Activated T-helper 2 cell treated with anti-CD3 and anti-CD28 coated beads, Interferon-gamma antibody, Interleukin-2, Interleukin-4, amounts not matched to agents 10 μg/mL and 5 μg/mL and 100 μg/mL, durations not matched to agents 14 hours and 24 hours and 36 hours (primary cell): ENCODE measurements around the gene MAP3K7. TPM values are rescaled to one million over a fixed set of nuclear protein-coding genes. Genes with fewer than 3 reads are reported as not detected.
A peak's percentile ranks its signal among the peaks of the same experiment; 100 is the strongest.

Experiments
- DNase-seq: peaks from one replicate; pipeline ENCODE4 v3.0.0; 2021; ENCODE audit warnings: low spot score
- H3K27ac Mint-ChIP-seq: one replicate; pipeline ENCODE4 v1.8.0; 2021; ENCODE audit warnings: mixed read lengths
- H3K27me3 Mint-ChIP-seq: one replicate; pipeline ENCODE4 v1.8.0; 2021; ENCODE audit warnings: low read depth, mixed read lengths
- H3K36me3 Mint-ChIP-seq: one replicate; pipeline ENCODE4 v1.8.0; 2021; ENCODE audit warnings: low read depth, mixed read lengths
- H3K4me1 Mint-ChIP-seq: one replicate; pipeline ENCODE4 v1.8.0; 2021; ENCODE audit warnings: low read depth, mixed read lengths
- H3K4me3 Mint-ChIP-seq: one replicate; pipeline ENCODE4 v1.8.0; 2021; ENCODE audit warnings: low read depth, mild to moderate bottlenecking, moderate library complexity, mixed read lengths
- H3K9me3 Mint-ChIP-seq: one replicate; pipeline ENCODE4 v1.8.0; 2021; ENCODE audit warnings: mixed read lengths
- intact Hi-C: fragments of 100-400 bp; cut with micrococcal nuclease; formaldehyde crosslinking; loops from one replicate; pipeline ENCODE4 v1.15.1; 2023
- total RNA-seq: library from RNA; stranded (reverse); gene quantifications from 2 replicates; pipeline ENCODE4 v1.2.3, GENCODE V29; 2022

The MAP3K7 gene
- total RNA-seq, 1 donor from 2014 or later = 32.1 TPM

DNA sequence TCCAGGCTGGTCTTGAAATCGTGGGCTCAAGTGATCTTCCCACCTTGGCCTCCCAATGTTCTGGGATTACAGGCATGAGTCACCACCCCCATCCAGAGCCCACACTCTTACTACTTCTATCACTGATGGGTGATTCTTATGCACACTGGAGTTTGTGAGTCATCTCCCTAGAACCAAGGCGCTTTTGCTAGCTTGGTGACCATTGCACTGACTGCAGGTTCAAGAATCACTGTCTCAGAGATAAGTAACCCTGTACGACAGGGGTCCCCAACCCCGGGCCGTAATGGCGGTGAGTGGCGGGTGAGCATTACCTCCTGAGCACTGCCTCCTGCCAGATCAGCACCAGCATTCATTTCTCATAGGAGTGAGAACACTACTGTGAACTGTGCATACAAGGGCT is 118.8 kb downstream of the MAP3K7 start:
- DNase-seq = no peak
- H3K27ac Mint-ChIP-seq = peak overlapping the region; percentile 84
- no peak overlapping the region for H3K4me3 Mint-ChIP-seq
- H3K36me3 Mint-ChIP-seq = peaks cover 3% of the 10 kb centered on the region
- no peaks in the 10 kb centered on the region for H3K27me3 Mint-ChIP-seq
- H3K9me3 Mint-ChIP-seq = no peaks in the 10 kb centered on the region
- peaks cover 91% of the 10 kb centered on the region for H3K4me1 Mint-ChIP-seq
- intact Hi-C loops = loop anchor here (5.0 kb wide), 1 partner anchor 276 kb away; no protein-coding TSS in a partner anchor

DNA sequence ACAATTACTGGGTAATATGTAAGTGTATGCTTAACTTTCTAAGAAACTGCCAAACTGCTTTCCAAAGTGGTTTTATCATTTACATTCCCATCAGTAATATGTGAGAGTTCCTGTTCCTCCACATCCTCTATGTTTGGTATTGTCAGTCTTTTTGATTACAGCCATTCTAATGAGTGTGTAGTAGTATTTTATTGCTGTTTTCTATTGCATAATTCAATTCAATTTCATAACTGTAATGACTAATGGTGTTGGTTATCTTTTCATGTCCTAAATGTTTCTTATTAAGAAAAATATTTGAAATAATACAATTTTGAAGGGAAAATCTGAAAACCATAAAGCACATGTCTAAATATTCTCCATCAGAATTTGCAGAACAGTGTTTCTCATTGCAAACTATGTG is 119.3 kb downstream of the MAP3K7 start:
- Mint-ChIP-seq H3K4me3 (no peak overlapping the region), H3K4me1 (peaks cover 91% of the 10 kb centered on the region), H3K27ac (peak overlapping the region; percentile 94), H3K9me3 (no peaks in the 10 kb centered on the region), H3K36me3 (peaks cover 3% of the 10 kb centered on the region), H3K27me3 (no peaks in the 10 kb centered on the region)
- no peak for DNase-seq
- intact Hi-C loops = loop anchor here (2.0 to 5.0 kb wide), 3 partner anchors 69 to 275 kb away; no protein-coding TSS in a partner anchor

DNA sequence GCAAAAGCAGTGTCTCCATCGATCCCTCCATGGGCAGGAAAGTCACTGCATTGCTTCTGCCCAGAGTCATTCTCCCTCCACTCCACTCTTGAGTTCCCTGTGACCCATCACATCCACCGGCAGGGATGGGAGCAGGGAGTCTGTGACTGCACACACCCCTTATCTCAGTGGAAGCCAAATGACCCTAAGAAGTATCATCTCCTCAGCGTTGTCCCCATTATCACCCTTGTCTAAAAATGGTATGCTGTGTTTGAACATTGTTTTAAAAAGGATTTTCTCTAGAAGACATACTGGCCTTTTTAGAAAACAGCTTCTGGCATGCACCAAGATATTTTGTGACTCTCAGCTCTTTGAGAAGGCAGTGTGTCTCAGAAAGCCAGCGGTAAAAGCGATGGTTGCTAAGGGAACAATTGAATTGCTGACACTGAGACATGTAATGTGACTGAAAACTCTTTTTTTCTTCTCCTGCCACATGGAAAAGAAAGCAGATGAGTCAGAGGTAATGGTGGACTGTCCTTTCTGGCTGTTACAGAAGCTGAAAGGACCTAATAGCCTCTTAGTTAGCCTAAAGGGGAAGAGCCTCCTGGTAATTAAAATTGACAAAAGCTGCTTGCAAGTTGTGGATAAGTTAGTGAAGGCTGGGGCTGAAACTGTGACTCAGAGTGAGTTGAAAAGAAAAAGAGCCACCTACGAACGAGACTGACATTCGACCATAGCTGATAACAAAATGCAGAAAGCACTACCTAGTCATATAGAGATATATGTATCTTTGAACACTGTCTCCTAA is 120.5 kb downstream of the MAP3K7 start:
- no peak for DNase-seq
- no peaks in the 10 kb centered on the region for H3K27me3 Mint-ChIP-seq
- H3K4me1 Mint-ChIP-seq = peaks cover 93% of the 10 kb centered on the region
- H3K9me3 Mint-ChIP-seq = no peaks in the 10 kb centered on the region
- H3K36me3 Mint-ChIP-seq = peaks cover 3% of the 10 kb centered on the region
- H3K27ac Mint-ChIP-seq = peak overlapping the region; percentile 94
- peak overlapping the region; percentile 37 for H3K4me3 Mint-ChIP-seq
- intact Hi-C loops = loop anchor here (1.0 to 5.0 kb wide), 6 partner anchors 8 to 274 kb away; no protein-coding TSS in a partner anchor

DNA sequence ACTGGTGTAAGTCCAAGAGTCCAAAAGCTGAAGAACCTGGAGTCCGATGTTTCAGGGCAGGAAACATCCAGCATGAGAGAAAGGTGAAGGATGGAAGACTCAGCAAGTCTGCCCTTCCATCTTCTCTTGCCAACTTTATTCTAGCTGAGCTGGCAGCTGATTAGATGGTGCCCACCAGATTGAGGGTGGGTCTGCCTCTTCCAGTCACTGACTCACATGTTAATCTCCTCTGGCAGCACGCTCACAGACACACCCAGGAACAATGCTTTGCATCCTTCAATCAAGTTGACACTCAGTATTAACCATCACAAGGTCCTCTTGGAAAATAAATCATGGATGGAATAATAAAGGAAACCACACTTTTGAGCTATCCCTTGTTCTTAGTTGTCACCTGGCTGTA is 121.2 kb downstream of the MAP3K7 start:
- intact Hi-C loops = loop anchor here (1.0 to 5.0 kb wide), 6 partner anchors 7 to 273 kb away; no protein-coding TSS in a partner anchor
- Mint-ChIP-seq H3K36me3 (peaks cover 3% of the 10 kb centered on the region), H3K27ac (peak overlapping the region; percentile 94), H3K9me3 (no peaks in the 10 kb centered on the region), H3K4me1 (peaks cover 90% of the 10 kb centered on the region), H3K27me3 (no peaks in the 10 kb centered on the region), H3K4me3 (no peak overlapping the region)
- no peak for DNase-seq

DNA sequence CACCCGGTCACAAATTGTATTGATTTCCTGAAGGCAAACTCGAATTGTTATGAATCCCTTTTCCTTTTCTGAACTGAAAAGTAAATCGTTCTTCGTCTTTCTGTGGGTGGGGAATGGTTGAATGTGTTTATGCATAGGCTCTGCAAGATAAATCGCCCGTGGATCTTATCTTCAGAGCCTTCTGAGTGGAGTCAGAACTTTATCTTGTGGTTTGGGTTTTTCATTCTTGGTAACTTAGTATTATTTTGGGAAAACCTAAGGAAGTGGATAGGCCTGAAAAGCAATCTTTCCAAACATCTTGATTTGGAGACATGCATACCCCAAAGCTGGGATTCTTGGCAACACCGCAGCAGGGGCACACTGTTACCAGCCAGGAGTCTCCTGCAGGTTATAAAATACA is 122.4 kb downstream of the MAP3K7 start:
- H3K4me3 Mint-ChIP-seq = peak overlapping the region; percentile 5
- no peaks in the 10 kb centered on the region for H3K27me3 Mint-ChIP-seq
- H3K36me3 Mint-ChIP-seq = peaks cover 7% of the 10 kb centered on the region
- peak overlapping the region; percentile 94 for H3K27ac Mint-ChIP-seq
- intact Hi-C loops = no loop called here
- peaks cover 88% of the 10 kb centered on the region for H3K4me1 Mint-ChIP-seq
- no peak for DNase-seq
- no peaks in the 10 kb centered on the region for H3K9me3 Mint-ChIP-seq

DNA sequence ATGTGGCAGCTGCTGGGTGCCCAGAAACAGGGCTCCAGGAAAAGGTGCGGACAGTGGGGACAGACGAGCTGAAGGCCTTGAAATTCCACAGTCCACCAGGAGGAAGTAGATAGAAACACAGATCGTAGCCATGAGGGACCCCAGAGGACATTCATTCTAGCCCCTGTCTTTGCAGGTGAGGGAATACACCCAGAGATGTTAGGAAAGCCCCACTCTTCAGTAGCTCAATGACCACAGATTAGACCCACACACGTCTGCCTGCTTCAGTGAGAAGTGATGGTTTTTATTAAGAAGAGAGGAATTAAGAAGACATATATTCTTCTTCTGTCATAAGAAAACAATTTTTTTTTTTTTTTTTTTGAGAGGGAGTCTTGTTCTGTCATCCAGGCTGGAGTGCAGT is 123.0 kb downstream of the MAP3K7 start:
- H3K4me1 Mint-ChIP-seq = peaks cover 89% of the 10 kb centered on the region
- peak overlapping the region; percentile 42 for H3K4me3 Mint-ChIP-seq
- H3K36me3 Mint-ChIP-seq = peaks cover 7% of the 10 kb centered on the region
- H3K27ac Mint-ChIP-seq = peak overlapping the region; percentile 94
- H3K27me3 Mint-ChIP-seq = no peaks in the 10 kb centered on the region
- no peaks in the 10 kb centered on the region for H3K9me3 Mint-ChIP-seq
- DNase-seq = no peak
- intact Hi-C loops = no loop called here
